Loucy (cell line): ENCODE measurements around the gene DGKI.
"Not testable (repeated sequence)": the region's sequence is repeated elsewhere in the genome, so short reads cannot be mapped to it uniquely, and the experiment has no call there.

Experiments
- H2AFZ ChIP-seq: fragments of 200-600 bp; sonication (generic); 2 replicates; pipeline ENCODE4 v1.6.0; 2016; ENCODE audit warnings: antibody characterized with exemption, mild to moderate bottlenecking, low read length, moderate library complexity
- H3F3A ChIP-seq: fragments of 200-600 bp; 2 replicates; pipeline ENCODE4 v1.6.0; 2016; ENCODE audit warnings: antibody characterized with exemption, low read depth, mild to moderate bottlenecking
- H3K27me3 ChIP-seq: fragments of 200-600 bp; sonication (generic); 2 replicates; pipeline ENCODE4 v1.6.1; 2014; ENCODE audit warnings: low read length, mild to moderate bottlenecking; ENCODE audit not compliant: insufficient read depth, poor library complexity, severe bottlenecking
- H3K36me3 ChIP-seq: fragments of 200-600 bp; sonication (generic); 2 replicates; pipeline ENCODE4 v1.6.1; 2016; ENCODE audit warnings: low read length; ENCODE audit not compliant: insufficient read depth
- H3K4me1 ChIP-seq: fragments of 200-600 bp; sonication (generic); 2 replicates; pipeline ENCODE4 v1.5.1; 2014; ENCODE audit warnings: low read length, mild to moderate bottlenecking; ENCODE audit not compliant: insufficient read depth, poor library complexity, severe bottlenecking
- H3K4me2 ChIP-seq: fragments of 200-600 bp; sonication (generic); 2 replicates; pipeline ENCODE4 v1.6.0; 2014; ENCODE audit warnings: antibody characterized with exemption, low read length, low read depth, mild to moderate bottlenecking; ENCODE audit not compliant: poor library complexity, severe bottlenecking
- H3K4me3 ChIP-seq: fragments of 200-600 bp; sonication (generic); 2 replicates; pipeline ENCODE4 v1.5.1; 2014; ENCODE audit warnings: low read length, mild to moderate bottlenecking, mixed read lengths; ENCODE audit not compliant: poor library complexity, severe bottlenecking
- H3K79me2 ChIP-seq: fragments of 200-600 bp; sonication (generic); 2 replicates; pipeline ENCODE4 v1.6.1; 2014; ENCODE audit warnings: low read length; ENCODE audit not compliant: insufficient read depth
- H3K9ac ChIP-seq: fragments of 200-600 bp; sonication (generic); 2 replicates; pipeline ENCODE4 v1.6.0; 2014; ENCODE audit warnings: mild to moderate bottlenecking, low read depth, low read length, moderate library complexity; ENCODE audit not compliant: poor library complexity, severe bottlenecking
- H3K9me2 ChIP-seq: fragments of 200-600 bp; sonication (generic); replicated peaks from 2 replicates; pipeline ENCODE4 v1.6.1; 2016; ENCODE audit warnings: low read depth, low read length, mixed read lengths
- H3K9me3 ChIP-seq: fragments of 200-600 bp; sonication (generic); 2 replicates; pipeline ENCODE4 v1.6.1; 2014; ENCODE audit warnings: mild to moderate bottlenecking, antibody characterized with exemption, low read length, low read depth; ENCODE audit not compliant: insufficient read depth
- H4K20me1 ChIP-seq: fragments of 200-600 bp; sonication (generic); 2 replicates; pipeline ENCODE4 v1.6.0; 2014; ENCODE audit warnings: antibody characterized with exemption, low read length, mild to moderate bottlenecking; ENCODE audit not compliant: insufficient read depth, poor library complexity, severe bottlenecking
- CTCF ChIP-seq: fragments of 200-600 bp; sonication (generic); conservative IDR thresholded peaks from 2 replicates; pipeline ENCODE4 v1.5.1; 2014; ENCODE audit warnings: mild to moderate bottlenecking, antibody characterized with exemption, low read length
- EZH2phosphoT487 ChIP-seq: fragments of 200-600 bp; IDR thresholded peaks from 2 replicates; pipeline ENCODE4 v1.6.1; 2018; ENCODE audit warnings: antibody characterized with exemption, mild to moderate bottlenecking, moderate library complexity, borderline replicate concordance

The DGKI gene

GRCh38 chr7:137832382-137832781 lies 14.4 kb downstream of the DGKI start:
- no peak overlapping the region for H3K4me2 ChIP-seq
- no peak overlapping the region for H2AFZ ChIP-seq
- no peaks in the 10 kb centered on the region for H3K79me2 ChIP-seq
- H4K20me1 ChIP-seq, result no peaks in the 10 kb centered on the region
- no peak overlapping the region for H3K9ac ChIP-seq
- H3K4me1 ChIP-seq, result no peaks in the 10 kb centered on the region
- H3K27me3 ChIP-seq, result no peaks in the 10 kb centered on the region
- no peaks in the 10 kb centered on the region for H3K9me2 ChIP-seq
- no peaks in the 10 kb centered on the region for H3K36me3 ChIP-seq
- no peaks in the 10 kb centered on the region for H3F3A ChIP-seq
- H3K9me3 ChIP-seq, result peaks cover 5% of the 10 kb centered on the region; the same call in 1 of the 2 replicates
- no peak overlapping the region for H3K4me3 ChIP-seq
- TF ChIP-seq CTCF (no peak), EZH2phosphoT487 (no peak)

GRCh38 chr7:137831555-137831954 lies 15.2 kb downstream of the DGKI start:
- not testable (repeated sequence) for H3K9me2 ChIP-seq, H3F3A ChIP-seq, H3K9ac ChIP-seq, H3K36me3 ChIP-seq, H3K79me2 ChIP-seq, H2AFZ ChIP-seq, H4K20me1 ChIP-seq, H3K9me3 ChIP-seq, H3K4me3 ChIP-seq, H3K4me2 ChIP-seq, H3K4me1 ChIP-seq, H3K27me3 ChIP-seq

- Histone ChIP-seq H3K4me1 (no peaks in the 10 kb centered on the region), H3K9ac (no peak overlapping the region), H3F3A (no peaks in the 10 kb centered on the region), H3K36me3 (no peaks in the 10 kb centered on the region), H3K4me3 (no peak overlapping the region), H2AFZ (no peak overlapping the region), H3K9me2 (no peaks in the 10 kb centered on the region), H3K4me2 (no peak overlapping the region), H3K27me3 (no peaks in the 10 kb centered on the region), H4K20me1 (no peaks in the 10 kb centered on the region), H3K9me3 (peaks cover 5% of the 10 kb centered on the region; the same call in 1 of the 2 replicates), H3K79me2 (no peaks in the 10 kb centered on the region)
- TF ChIP-seq EZH2phosphoT487, result no peak
- TF ChIP-seq CTCF, result no peak
Measured at GRCh38 chr7:137829337-137829992, 17.3 kb downstream of the DGKI start.

- Histone ChIP-seq H2AFZ (no peak overlapping the region), H3K79me2 (no peaks in the 10 kb centered on the region), H3K4me2 (no peak overlapping the region), H3F3A (no peaks in the 10 kb centered on the region), H3K27me3 (no peaks in the 10 kb centered on the region), H3K9me3 (peaks cover 5% of the 10 kb centered on the region; the same call in 1 of the 2 replicates), H3K4me1 (no peaks in the 10 kb centered on the region), H3K36me3 (no peaks in the 10 kb centered on the region), H3K4me3 (no peak overlapping the region), H3K9ac (no peak overlapping the region), H4K20me1 (no peaks in the 10 kb centered on the region), H3K9me2 (no peaks in the 10 kb centered on the region)
- no peak for TF ChIP-seq EZH2phosphoT487
- no peak for TF ChIP-seq CTCF
Measured at GRCh38 chr7:137828456-137828855, 18.3 kb downstream of the DGKI start.
